COLO829 (cell line): ENCODE results near the gene VWDE.
"Not testable (repeated sequence)": the region's sequence is repeated elsewhere in the genome, so short reads cannot be mapped to it uniquely, and the experiment has no call there.

Source experiments
- DNase-seq: peaks from one replicate; pipeline ENCODE4 v3.0.0; 2012; ENCODE audit warnings: low spot score

The VWDE gene

DNA sequence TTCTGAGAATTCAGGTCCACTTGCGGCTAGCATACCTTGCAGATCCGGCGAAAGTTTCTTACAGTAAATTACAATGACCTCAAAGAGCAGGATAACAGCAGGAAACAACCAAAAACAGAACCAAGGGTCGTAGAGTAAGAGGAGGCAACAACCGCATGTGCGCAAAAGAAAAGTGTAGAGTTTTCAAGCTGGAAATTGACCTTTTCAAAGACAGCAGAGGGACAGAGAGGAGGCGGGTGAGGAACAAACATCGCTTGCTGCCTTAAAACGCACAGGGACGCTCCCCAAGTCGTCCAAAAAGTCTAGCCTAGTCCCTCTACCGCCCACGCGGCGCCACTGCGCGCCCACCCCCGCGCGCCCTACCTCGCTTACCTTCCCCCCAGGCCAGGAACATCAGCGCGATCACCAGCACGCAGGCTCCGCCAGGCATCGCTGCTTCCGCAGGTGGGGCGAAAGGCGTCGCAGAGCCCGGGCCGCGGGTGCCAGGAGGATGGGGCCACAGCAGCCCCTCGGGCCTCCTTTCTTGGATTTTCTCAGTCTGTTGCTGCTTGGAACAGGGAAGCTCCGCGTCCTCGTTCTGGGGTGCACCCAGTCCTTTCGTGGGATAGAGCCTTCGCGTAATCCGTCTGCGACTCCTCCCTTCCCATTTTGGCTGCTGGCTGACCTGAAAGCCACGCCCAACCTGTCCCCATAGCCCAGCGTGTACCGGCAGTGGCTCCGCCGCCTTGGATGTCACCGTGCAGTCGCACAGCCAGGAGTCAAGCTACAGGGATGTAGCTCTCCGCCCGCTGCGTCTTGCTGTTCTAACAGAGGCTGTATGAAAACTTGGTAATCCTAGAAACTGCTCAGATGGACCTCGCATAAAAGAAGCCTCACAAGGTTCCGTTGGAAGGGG is at the start of gene VWDE:
Gene VWDE (minus strand): TSS at position 579 of the 895 bp plus-strand sequence. CDS start 149 bp downstream, at position 430.
- DNase-seq = peak; percentile 11

DNA sequence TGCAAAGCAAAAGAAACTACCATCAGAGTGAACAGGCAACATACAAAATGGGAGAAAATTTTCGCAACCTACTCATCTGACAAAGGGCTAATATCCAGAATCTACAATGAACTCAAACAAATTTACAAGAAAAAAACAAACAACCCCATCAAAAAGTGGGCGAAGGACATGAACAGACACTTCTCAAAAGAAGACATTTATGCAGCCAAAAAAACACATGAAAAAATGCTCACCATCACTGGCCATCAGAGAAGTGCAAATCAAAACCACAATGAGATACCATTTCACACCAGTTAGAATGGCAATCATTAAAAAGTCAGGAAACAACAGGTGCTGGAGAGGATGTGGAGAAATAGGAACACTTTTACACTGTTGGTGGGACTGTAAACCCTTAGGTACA is 49.5 kb upstream of the VWDE start:
- not testable (repeated sequence) for DNase-seq

DNA sequence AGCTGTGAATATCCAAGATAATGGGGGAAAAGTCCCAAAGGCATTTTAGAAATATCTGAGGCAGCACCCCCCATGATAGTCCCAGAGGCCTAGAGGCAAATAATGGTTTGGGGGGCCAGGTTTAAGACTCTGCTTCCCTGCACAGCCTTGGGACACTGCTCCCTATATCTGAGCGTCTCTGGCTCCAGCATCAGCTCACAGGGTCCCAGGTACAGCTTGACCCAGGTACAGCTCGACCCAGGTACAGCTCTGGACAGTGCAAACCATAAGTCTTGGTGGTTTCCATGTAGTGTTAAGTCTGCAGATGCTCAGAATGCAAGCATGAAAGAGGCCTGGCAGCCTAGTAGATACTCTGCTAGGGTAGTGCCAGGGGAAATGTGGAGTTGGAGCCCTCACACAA is 47.0 kb upstream of the VWDE start:
- DNase-seq = no peak

DNA sequence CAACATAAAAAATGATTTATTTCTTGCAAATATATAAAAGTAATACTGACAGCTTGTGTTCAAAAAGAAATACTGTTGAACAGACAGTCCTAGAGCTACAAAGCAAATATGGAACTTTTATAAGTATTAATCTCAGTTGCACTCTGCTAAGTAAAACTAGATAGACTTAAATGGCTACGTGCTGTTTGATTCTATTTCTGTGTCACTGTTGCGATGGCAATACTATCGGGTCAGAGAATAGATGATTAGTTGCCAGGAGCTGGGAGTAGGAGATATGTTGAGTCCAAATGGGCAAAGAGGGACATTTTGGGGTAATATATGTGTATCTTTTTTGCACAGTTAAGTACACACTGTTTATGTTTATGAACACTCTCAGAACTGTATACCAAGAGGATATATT is 41.1 kb upstream of the VWDE start:
- no peak for DNase-seq

DNA sequence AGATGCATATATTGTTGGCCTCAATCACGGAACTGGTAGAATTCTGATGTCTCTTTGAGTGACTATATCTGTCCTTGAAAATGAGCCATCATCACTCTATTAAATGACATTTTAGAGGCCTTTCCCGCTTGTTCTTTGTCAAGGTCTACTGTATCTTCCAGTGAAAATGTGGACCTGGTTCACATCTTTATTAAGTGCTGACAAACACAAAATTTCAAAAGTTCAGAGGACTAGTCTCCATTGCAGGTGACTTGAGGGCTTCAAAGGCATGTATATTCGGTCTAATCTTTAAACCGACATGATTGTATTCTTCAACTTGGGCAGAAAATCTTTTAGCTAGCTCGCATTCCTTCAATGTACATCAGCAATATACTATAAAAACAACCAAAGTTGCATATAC is 36.6 kb upstream of the VWDE start:
- DNase-seq = no peak

DNA sequence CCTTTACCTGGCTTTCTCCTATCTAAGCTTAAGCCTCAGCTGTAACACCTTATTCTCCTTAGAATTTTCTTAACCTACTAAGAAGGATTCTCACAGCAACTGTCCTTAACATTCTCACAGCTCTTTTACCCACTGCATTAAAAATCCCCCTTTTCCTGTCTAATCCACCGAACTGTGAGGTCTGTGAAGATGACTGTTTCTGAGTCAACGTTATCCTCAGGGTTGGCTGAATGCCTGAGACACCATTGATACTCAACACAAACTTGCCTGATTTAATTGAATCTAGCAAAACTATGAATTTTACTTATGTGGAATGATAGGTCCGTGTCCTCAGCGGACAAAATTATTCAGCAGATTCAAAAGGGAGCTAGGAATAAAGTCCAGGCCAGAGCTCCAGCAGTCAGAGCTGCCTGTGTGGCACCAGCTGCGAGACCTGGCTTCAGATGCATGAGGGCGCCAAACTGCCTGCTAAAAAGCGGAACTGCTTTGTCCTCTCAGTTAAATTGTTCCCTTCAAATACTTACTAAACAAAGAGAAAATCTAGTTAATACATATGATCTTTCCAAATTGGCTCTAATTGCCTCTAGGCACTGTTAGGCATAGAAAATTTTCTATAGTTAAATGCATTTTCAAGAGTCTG is 33.4 kb upstream of the VWDE start:
- no peak for DNase-seq

DNA sequence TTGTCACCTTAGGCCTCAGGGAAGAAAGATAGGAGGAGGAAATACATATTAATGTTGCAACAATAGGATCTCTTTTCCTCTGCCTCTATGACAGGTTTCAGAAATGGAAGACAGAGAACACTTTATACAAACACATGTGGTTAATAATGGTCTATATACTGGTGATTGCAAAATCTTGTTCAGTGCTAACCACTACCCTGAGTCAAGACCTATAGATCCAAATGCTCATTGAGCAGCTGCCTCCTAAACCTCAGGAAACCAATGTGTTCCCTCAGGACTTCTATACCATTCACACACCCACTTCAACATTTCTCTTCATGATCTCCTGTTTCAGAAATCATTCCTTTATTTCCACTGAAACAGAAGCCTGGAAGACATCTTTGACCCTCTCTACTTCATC is 32.5 kb upstream of the VWDE start:
- DNase-seq = no peak

DNA sequence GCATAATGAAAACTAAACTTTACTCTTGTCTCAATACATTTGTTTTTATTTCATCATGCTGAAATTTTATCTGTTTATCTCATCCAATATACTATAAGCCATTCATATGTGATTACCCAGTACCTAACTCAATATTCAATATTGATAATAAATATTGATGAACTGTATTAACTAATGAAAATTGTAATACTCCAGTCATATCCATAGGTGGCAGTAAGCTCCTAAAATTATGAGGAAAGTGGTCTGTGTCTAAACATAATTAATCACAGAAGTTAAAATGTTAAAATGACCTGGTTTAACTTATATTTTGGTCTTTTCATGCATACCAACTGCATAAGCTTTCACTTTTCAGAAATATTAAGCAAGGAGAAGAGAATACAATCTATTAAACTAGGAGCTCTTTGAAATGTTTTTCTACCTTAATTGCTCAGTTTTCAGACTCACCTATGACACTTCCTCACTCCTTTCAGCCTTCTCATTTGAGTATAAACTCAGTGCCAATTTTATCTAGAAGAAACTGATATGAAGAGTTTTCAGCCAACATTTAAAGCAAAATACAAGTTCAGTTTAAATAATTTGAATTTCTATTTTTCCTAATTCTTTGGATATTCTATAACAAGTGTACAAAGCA is 30.5 kb upstream of the VWDE start:
- DNase-seq = no peak

DNA sequence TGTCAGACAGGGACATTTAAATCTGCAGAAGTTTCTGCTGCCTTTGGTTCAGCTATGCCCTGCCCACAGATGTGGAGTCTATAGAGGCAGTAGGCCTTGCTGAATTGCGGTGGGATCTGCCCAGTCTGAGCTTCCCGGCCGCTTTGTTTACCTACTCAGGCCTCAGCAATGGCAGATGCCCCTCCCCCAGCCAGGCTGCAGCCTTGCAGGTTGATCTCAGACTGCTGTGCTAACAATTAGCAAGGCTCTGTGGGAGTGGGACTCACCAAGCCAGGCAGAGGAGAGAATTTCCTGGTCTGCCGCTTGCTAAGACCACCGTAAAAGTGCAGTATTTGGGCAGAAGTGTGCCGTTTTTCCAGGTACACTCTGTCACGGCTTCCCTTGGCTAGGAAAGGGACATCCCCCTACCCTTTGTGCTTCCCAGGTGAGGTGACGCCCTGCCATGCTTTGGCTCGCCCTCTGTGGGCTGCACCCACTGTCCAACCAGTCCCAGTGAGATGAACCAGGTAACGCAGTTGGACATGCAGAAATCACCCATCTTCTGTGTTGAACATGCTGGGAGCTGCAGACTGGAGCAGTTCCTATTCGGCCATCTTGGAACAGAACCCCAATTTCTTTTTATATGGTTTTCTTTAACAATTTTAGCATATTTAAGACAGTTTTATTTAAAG is 28.4 kb upstream of the VWDE start:
- no peak for DNase-seq

DNA sequence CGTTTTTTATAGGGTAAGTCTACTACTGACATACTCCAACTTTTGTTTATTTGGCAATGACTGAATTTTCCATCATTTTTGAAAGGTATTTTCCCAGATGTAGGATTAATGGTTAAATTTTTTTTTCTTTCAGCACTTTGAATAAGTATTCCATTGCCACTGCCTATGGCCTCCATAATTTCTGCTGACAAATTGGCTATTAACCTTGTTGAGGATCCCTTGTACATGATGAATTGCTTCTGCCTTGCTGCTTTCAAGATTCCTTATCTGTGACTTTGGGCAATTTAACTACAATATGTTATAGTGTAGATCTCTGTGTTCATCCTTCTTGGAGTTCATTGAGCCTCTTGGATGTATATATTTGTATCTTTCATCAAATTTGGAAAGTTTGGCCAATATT is 21.6 kb upstream of the VWDE start:
- DNase-seq = no peak

DNA sequence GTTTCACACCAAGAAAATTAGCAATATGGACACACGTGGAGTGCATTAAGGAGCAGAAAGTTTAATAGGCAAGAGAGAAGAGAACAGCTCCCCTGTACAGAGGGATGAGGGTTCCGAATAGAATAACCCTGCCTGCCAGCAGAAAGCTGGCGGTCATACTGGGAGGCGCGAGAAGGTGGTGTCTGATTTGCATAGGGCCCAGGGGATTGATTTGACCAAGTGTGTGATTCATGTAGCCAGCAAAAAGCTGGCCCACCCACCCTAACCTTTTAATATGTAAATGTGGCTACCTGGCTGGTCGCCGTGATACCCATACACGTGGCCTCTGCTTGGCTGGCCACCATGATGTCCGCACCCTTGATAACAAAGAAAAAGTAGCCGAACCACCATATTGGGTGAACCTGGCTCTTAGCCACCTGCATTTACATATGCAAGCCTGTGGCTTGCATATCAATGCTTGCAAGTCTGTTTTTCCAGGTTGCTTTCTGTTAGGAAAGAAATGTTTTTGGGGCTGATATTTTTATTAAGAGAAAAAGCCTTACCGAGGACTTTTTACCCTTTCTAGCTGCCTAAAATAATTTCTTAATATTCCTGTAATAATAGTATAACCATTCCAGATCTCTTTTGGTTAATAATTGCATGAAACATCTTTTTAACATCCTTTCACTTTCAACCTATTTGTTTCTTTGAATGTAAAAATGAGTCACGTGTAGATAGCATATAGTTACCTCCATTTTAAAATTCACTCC is 20.5 kb upstream of the VWDE start:
- no peak for DNase-seq

DNA sequence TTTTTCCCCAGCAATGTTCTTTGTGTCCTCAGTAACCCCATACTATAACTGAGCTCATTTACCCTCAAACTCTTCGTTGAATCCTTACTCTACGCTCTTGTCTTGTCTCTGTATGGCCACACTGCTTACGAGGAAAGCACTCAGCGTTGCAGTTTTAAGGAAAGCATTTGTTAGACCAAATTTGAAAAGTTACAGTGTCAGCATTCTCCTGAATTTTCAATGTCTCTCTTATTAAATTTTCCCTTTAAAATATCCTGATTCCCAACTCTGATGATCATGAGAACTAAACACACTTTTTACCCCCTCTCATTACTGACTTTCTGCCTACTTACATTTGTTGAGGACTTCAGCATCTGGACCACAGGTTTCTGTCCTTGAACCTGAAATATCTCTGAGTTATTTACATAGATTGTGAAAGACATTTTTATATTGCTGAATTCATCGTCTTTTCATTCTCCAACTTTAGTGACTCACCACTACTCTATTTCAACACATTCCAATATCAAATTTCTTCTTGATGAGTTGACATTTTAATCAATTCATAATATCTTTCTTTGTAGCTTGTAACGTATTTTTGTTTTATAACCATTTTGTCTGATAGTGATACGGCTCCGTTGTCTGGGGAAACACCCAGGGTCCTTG is 19.8 kb upstream of the VWDE start:
- DNase-seq = peak; percentile 64

DNA sequence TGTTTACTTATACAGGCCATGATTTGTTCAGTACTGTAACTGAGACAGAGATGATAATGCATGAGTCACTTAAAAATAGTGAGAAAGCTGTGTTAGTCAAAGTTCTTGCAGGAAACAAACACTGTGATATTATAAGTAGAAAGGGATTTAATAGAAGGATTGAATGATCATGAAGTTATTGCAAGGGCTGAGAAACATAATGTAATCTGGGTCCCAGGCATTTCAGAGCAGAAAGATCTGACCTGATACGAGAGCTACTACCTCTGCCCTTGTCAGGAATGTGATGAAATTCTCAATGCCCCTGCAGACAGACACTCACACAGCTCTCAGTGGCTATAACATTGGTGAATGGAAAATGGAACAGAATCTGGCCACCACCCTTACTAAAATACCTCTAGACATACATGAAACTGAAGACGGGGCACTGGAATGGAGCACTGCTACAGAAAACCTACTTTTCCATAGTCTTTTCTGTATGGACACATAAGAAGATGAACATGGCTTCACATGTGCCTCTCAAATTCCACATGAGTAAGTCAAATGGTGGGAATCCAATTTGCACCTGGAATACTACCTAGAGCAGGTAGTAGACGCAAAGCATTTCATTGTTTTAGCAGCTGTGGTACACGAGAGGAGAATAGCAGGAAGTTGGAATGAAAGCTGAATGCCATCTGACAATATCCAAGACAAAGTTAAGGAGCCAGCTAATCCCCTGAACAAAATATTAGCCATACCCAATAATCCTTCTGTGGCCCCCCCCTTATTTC is 19.1 kb upstream of the VWDE start:
- no peak for DNase-seq

DNA sequence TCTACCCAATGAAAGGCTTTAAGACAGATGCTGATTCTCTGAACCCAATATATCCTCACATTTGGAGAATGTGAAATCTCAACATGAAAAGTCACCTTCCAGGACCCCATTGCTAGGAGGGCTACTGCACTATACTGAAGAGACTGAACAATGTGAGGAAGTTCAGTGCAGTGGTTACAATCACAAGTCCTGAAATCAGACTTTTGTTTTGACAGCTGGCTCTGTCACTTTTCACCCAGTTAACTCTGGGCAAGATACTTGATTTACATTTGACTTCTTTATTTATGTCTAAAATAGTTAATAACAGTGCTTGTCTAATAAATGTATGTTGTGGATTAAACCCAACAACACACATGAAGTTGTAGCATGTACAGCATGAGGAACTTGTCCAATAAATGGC is 14.8 kb upstream of the VWDE start:
- DNase-seq = no peak

DNA sequence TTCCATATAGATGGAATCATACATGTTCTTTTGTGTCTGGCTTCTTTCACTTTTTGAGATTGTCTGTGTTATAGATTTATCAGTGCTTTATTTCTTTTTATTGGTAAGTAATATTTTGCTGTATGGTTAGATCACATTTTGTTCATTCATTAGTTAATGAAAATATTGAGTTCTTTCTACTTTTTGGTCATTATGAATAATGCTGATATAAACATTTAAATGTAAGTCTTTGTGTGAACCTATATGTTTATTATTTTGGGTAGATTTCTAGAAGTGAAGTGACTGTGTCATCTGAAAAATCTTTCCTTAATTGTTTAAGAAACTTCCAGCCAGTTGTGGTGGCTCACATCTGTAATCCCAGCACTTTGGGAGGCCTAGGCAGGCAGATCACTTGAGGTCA is 11.4 kb upstream of the VWDE start:
- no peak for DNase-seq

DNA sequence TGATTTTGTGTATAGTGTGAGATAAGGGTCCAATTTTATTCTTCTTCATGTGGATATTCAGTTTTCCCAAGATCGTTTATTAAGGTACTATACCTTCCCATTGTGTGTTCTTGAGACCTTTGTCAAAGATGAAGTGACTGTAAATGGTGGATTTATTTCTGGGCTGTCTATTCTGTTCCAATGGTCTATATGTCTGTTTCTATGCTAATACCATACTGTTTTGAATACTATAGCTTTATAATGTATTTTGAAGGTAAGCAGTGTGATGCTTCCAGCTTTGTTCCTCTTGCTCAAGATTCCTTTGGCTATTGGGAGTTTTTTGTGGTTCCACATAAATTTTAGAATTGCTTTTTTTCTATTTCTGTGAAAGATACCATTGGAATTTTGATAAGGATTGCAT is 8.7 kb upstream of the VWDE start:
- no peak for DNase-seq

DNA sequence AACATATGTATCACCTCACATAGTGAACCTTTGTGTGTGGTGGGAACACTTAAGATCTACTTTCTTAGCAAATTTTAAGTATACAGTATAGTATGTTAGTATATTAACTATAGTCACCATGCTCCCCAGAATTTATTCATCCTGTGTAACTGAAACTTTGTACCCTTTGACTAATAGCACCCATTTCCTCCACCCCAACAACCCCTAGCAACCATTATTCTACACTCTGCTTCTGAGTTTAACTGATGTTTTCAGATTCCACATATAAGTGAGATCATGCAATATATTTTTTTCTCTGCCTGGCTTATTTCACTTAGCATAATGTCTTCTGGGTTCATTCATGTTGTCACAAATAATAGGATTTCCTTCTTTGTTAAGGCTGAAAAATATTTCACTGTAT is 6.9 kb upstream of the VWDE start:
- no peak for DNase-seq

DNA sequence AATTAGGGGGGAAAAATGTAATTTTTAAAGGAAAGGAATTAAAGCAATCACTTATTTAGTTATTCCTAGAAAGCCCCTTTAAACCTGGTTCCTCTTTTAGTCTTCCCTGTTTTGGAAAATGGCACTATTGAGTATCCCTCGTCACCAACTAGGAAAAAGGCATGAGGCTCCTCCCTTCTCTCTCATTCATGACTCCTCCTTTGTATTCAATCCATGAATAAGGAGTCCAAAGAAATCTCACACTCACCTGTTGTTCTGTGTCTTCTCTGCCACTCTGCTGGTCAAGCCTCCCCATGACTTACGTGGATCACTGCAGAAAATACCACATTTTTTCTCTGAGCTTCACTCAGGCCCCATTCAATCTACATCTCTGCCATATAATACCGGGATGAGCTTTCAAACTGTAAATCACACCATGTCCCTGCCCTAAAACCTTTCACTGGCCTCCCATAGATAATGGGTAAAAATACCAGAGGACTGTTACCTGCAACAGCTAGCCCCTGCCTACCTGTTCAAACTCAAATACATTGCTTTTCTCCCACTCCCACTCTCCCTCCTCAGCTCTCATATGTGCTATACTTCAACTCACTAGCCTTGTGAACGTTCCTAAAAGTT is 5.5 kb upstream of the VWDE start:
- no peak for DNase-seq

DNA sequence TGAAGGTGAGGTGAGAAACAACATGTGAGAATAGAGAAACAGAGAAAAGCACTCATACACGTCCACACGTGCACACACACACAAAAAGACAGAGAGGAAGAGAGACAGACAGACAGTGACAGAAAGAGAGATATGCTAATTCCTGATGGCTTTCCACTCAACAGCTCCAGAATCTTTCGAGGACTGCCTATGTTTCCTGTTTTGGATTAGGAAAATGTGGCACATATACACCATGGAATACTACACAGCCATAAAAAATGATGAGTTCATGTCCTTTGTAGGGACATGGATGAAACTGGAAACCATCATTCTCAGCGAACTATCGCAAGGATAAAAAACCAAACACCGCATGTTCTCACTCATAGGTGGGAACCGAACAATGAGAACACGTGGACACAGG is 4.0 kb upstream of the VWDE start:
- not testable (repeated sequence) for DNase-seq

DNA sequence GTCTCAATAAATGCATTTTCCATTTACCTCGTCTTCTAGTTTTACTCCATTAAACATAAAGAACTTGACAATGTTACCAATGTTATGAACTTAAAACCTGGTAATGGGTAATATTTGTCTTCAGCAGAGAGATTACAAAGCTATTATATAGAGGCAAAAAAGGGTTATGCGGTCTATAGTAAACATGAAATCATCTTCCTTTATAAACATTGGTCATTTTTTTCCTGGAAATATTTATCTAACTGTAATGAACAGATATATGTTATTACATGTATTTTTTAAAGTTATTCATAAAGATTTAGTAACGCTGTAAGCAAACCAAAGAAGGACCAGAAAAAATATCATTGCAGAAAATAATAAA is 1.3 kb downstream of the VWDE start:
- DNase-seq = no peak
